GM19395 (cell line): Measurements from ENCODE around the gene ERBB2.
"Not testable (repeated sequence)": the region's sequence is repeated elsewhere in the genome, so short reads cannot be mapped to it uniquely, and the experiment has no call there.

ENCODE experiments used
- ATAC-seq: cut with Tn5 transposase; IDR thresholded peaks from one replicate; pipeline ENCODE4 v1.9.1; 2021; ENCODE audit warnings: mild to moderate bottlenecking, moderate library complexity; ENCODE audit not compliant: unreplicated experiment

The ERBB2 gene

DNA sequence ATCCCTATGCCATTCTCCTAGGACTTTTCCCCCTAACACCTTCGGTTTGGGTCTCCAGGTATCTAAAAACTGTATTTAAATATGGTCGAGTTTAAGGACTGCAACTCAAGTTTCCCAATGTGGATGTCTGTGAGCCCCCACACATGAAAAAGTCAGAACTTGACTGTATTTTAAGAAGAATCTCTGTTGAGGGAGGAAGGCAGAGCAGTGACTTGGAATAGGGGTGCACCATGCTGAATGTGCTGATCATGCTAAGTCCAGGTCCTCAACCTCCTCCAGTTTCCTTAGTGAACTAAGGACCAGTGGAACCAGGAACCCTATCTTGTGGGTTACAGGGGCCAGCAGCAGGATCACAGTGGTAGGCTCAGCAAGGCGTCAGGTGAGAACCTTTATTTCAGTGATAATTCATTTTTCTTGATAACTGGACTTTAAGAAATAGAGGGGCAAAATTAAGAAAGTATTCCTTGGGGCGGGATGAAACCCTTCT lies 57.4 kb downstream of the ERBB2 start:
- ATAC-seq: no peak

DNA sequence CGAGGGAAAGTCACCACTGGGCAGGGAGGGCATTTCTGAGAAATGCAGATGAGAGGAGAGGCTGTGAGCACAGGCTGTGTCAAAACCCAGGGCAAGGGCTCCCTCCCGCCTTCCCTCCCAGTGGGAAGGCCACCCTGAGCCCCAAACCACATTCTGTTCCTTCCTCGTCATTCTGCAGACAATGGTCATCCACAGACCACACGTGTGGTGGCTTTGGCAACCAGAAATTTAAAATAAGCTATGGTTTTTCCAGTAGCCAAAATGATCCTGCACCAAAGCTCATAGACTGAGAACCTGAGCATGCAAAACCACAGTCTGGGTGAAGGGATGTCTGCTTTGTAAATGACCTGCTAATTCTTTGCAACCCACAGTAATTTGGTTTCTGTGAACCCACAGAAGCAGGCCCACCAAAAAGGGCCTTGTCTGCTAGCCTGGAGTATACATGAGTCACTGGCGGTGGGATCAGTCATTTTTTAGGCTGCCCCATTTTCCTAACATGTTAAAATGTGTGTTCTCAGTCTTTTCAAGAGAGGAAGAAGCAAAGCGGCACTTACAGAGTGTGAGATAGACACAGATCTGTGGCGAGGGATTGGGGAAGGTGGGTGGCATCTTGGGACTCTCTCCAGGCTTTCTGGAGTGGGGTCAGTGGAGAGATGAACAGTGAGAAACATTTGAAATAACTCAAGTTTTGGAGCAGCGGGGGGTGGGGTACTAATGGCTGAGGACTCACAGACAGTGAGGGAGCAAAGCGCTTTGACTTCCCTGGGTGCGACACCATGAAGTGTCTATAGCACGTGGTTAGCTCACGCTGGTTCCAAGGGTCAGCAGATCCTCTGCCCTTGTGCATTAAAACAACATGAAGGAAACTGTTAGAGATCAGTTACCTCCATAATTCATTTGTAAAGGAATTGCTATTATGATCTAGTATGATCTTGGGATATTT lies 58.3 kb downstream of the ERBB2 start:
- peak; percentile 21 for ATAC-seq

GRCh38 chr17:39759204-39759603 lies 59.3 kb downstream of the ERBB2 start:
- no peak for ATAC-seq

DNA sequence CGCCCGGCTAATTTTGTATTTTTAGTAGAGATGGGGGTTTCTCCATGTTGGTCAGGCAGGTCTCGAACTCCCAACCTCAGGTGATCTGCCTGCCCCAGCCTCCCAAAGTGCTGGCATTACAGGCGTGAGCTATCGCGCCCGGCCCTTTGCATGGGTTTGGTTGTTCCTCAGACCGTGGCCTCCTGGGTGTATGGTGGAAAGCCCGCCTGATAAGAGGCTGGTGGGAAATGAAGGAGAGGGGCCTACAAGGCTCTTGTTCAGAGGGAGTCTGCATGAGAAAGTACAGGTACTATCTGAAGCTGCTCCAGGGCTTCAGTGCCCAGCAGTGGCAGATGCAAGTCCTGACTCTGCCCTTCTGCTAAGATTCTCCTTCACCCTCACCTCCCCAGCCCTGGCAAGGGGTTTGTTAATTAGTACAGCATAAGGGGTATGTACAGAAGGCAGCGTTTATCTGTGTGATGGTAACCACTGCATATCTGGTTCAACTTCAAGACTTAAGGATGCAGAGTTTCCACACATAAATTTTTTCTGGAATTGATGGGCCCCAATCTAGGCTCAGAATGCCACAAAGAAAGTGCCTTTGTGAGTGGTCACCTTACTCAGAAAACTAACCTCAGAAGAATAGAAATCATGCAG lies 62.1 kb downstream of the ERBB2 start:
- no peak for ATAC-seq

- ATAC-seq: no peak
These were observed 63.4 kb downstream of the ERBB2 start for GRCh38 chr17:39763051-39763820.

GRCh38 chr17:39764171-39764570 lies 64.3 kb downstream of the ERBB2 start:
- ATAC-seq: not testable (repeated sequence)

GRCh38 chr17:39765175-39765574 lies 65.3 kb downstream of the ERBB2 start:
- no peak for ATAC-seq

DNA sequence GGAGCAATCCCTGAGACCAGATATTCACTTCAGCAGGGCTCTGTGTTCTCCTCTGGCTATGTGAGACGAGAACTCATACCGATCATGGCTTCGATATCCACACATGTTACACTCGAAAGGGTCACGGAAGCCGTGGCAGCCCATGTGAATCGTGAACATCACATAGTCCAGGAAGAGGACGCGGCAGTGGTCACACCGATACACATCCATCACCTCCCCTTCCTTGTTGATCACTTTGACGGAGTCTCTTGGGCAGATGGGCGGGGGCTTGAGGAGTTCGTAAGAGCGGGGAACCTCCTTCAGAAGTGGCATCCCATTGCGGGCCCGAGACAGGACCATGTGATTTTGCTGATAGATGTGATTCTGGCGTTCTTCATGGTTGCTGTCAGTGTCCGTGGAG lies 65.9 kb downstream of the ERBB2 start:
- no peak for ATAC-seq

- ATAC-seq: no peak
These were observed 67.3 kb downstream of the ERBB2 start for GRCh38 chr17:39767147-39767546.

- peak; percentile 68 for ATAC-seq
These were observed 70.2 kb downstream of the ERBB2 start for GRCh38 chr17:39769974-39770587.

GRCh38 chr17:39772415-39772814 lies 72.6 kb downstream of the ERBB2 start:
- ATAC-seq: no peak

GRCh38 chr17:39772987-39773934 lies 73.4 kb downstream of the ERBB2 start:
- no peak for ATAC-seq

- no peak for ATAC-seq
These were observed 74.2 kb downstream of the ERBB2 start for GRCh38 chr17:39774047-39774446.

DNA sequence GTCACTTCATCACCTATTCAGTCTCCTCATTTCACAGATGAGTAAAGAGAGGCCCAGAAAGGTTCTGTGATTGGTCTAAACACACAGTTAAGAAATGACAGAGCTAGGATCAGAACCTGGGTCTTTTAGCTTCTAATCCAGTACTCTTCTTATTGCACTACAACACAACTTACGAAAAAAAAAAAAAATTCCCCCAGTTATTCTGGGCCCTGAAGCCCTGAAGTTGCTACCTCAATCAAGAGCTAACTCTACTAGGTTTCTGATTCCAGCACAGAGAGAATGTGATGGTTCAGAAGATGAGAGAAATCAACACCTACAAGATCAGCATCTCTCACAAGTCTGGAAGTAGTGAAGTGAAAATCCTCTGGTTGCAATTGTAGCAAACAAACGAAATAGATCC lies 75.2 kb downstream of the ERBB2 start:
- ATAC-seq: no peak

DNA sequence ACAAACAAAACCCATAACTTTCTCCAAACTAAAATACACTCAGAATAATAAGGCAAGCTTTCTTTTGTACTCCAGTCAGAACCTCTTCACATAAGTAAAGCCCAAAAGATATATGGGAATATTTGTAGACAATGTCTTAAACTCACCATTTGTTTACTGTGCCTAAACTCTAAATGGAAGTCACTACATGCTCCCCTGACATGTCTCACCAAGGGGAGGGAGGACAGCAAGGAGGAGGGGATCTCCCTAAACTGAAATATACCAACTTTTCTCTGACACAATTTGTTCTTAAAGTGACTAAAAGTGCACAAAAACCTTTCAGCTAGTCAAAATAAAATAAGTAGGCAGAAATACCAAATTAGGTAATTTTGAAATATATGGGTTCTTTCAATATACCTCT lies 76.4 kb downstream of the ERBB2 start:
- no peak for ATAC-seq

DNA sequence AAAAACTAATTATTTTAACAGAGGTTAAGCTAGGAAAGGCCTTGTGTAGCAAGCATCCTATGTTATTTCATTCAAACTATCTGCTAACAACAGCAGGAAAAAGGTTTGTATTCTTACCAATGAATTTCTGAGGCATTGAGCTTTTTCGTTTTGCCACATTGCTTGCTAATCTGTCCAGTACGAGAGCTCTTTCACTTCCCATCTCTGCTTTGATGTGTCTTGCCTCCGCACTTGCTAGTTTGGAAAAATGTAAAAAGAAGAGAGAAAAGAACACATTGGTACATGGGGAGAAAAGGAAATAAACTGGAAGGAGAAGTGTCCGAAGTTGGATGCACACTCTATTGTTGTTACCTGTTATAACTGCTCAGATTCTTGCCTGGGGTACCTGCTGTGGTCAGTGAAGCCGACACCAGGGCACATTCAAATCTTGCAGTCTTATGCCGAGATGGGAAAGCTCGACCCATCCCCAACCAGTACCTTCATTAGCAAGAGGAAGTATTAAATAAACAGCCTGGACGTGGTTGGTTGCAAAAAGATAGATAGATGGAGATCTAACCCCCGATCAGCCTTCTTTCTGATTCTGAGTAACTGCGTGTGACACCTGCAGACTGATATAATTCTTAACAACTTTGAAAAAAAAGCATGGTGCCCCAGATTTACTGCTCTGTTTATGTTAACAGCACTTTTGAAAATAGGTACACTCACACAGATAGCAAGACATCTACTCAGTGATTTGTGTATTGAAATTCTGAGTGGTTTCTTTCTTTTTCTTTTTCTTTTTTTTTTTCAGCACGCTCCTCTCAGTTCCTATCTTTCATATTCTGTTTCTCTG lies 77.9 kb downstream of the ERBB2 start:
- ATAC-seq: peak; percentile 63
